DND-41 (cell line): ENCODE data around the gene CIITA.

Source experiments
- ATAC-seq: fragments of 200-7000 bp; cut with Tn5 transposase; 3 replicates; pipeline ENCODE4 v1.9.1; 2021; ENCODE audit warnings: low read depth; ENCODE audit not compliant: insufficient read depth
- DNase-seq: peaks from one replicate; pipeline ENCODE4 v3.0.0-alpha.2; 2020
- H2AFZ ChIP-seq: 2 replicates; pipeline ENCODE4 v1.6.0; 2012; ENCODE audit warnings: low read depth, low read length
- H3K27ac ChIP-seq: 2 replicates; pipeline ENCODE4 v1.5.1; 2012; ENCODE audit warnings: low read length, inconsistent platforms
- H3K27me3 ChIP-seq: fragments of 200-600 bp; sonication (generic); 2 replicates; pipeline ENCODE4 v1.6.0; 2012; ENCODE audit warnings: low read length, mild to moderate bottlenecking, inconsistent platforms; ENCODE audit not compliant: insufficient read depth, poor library complexity
- H3K36me3 ChIP-seq: 2 replicates; pipeline ENCODE4 v1.5.1; 2012; ENCODE audit warnings: low read length, inconsistent platforms; ENCODE audit not compliant: insufficient read depth
- H3K4me1 ChIP-seq: 2 replicates; pipeline ENCODE4 v1.5.1; 2012; ENCODE audit warnings: mild to moderate bottlenecking, low read length; ENCODE audit not compliant: insufficient read depth
- H3K4me2 ChIP-seq: 2 replicates; pipeline ENCODE4 v1.6.0; 2012; ENCODE audit warnings: mild to moderate bottlenecking, moderate library complexity, low read length, inconsistent platforms; ENCODE audit not compliant: insufficient read depth
- H3K4me3 ChIP-seq, 2 experiments: fragments of 200-600 bp in 1 of 2; shearing (Covaris generic) in 1 of 2; 2 replicates each; pipeline ENCODE4 v1.5.1; 2012 to 2016; ENCODE audit warnings: inconsistent platforms in 2 of 2, low read length in 2 of 2, mild to moderate bottlenecking in 2 of 2, low read depth in 1 of 2, moderate library complexity in 1 of 2
- H3K79me2 ChIP-seq: 2 replicates; pipeline ENCODE4 v1.6.0; 2012; ENCODE audit warnings: low read length, inconsistent platforms; ENCODE audit not compliant: insufficient read depth
- H3K9ac ChIP-seq: 2 replicates; pipeline ENCODE4 v1.6.0; 2012; ENCODE audit warnings: low read depth, mild to moderate bottlenecking, inconsistent platforms, low read length, moderate library complexity
- H3K9me3 ChIP-seq: 2 replicates; pipeline ENCODE4 v1.5.1; 2012; ENCODE audit warnings: low read length, moderate library complexity, mild to moderate bottlenecking, inconsistent platforms; ENCODE audit not compliant: insufficient read depth, severe bottlenecking
- H4K20me1 ChIP-seq: 2 replicates; pipeline ENCODE4 v1.6.0; 2012; ENCODE audit warnings: low read length; ENCODE audit not compliant: insufficient read depth
- EZH2 ChIP-seq: IDR thresholded peaks from 3 replicates; pipeline ENCODE4 v1.6.1; 2012; ENCODE audit warnings: borderline replicate concordance, low read depth, mild to moderate bottlenecking, moderate library complexity, low read length, inconsistent platforms; ENCODE audit not compliant: severe bottlenecking
- TF ChIP-seq, protein P1 (sequence below): IDR thresholded peaks from 2 replicates; pipeline ENCODE4 v1.5.1; 2012; ENCODE audit warnings: borderline replicate concordance, low read length, moderate library complexity, mild to moderate bottlenecking; ENCODE audit not compliant: poor library complexity, severe bottlenecking; ENCODE audit errors: extremely low read depth

Gene CIITA

DNA sequence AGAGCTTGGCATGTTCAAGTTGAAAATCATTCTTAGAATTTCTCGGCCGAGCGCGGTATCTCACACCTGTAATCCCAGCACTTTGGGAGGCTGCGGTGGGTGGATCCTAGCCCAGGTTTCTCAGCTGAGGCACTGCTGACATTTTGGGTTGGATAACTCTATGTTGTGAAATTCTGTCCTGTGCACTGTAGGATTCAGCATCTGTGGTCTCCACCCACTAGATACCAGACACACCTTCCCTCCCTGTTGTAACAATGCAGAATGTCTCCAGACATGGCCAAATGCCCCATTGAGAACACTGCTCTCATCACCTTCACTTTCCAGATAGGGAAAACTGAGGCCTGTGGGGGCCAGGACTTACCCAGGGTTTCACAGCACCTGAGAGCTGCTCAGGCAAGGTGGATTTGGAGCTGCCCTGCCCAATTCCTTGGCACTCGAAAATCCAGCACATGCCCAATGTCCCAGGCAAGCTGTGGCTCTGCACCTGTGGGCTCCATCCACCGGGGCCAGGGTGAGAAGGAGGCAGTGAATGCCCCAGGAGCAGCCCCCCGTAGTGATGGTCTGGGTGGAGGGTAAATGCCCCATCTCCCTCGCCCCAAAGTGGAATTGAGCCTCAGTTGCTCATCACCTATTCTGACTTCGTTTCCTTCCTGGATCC, 38.3 kb upstream of the CIITA start:
- TF ChIP-seq, protein P1, sequence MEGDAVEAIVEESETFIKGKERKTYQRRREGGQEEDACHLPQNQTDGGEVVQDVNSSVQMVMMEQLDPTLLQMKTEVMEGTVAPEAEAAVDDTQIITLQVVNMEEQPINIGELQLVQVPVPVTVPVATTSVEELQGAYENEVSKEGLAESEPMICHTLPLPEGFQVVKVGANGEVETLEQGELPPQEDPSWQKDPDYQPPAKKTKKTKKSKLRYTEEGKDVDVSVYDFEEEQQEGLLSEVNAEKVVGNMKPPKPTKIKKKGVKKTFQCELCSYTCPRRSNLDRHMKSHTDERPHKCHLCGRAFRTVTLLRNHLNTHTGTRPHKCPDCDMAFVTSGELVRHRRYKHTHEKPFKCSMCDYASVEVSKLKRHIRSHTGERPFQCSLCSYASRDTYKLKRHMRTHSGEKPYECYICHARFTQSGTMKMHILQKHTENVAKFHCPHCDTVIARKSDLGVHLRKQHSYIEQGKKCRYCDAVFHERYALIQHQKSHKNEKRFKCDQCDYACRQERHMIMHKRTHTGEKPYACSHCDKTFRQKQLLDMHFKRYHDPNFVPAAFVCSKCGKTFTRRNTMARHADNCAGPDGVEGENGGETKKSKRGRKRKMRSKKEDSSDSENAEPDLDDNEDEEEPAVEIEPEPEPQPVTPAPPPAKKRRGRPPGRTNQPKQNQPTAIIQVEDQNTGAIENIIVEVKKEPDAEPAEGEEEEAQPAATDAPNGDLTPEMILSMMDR = no peak
- no peak for TF ChIP-seq EZH2
- peaks cover 6% of the 10 kb centered on the region for H3K27me3 ChIP-seq
- no peak overlapping the region for H3K4me2 ChIP-seq
- no peak overlapping the region for H2AFZ ChIP-seq
- no peaks in the 10 kb centered on the region for H3K79me2 ChIP-seq
- ATAC-seq (no peak), DNase-seq (no peak)
- H3K36me3 ChIP-seq = no peaks in the 10 kb centered on the region
- no peak overlapping the region for H3K27ac ChIP-seq
- no peak overlapping the region for H3K9ac ChIP-seq
- H3K9me3 ChIP-seq = no peaks in the 10 kb centered on the region
- H3K4me1 ChIP-seq = no peaks in the 10 kb centered on the region
- no peaks in the 10 kb centered on the region for H4K20me1 ChIP-seq
- no peak overlapping the region for H3K4me3 ChIP-seq

DNA sequence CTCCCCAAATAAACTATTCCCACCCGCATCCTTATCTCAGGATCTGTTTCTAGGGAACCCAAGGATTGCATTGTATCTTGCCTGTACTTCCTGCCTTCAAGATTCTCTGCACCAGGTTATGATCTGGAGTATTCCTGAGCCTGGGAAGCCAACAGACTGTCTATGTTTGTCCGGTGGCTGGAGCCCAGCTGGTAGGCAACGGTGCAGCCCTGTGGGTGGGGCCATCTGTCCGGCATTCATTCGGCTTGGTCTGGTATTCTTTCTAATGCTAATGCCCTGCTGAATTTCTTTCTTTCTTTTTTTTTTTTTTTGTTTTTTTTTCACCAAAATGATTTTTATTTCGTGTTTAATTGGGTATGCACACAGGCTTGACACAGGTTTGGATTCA, 37.7 kb upstream of the CIITA start:
- no peak overlapping the region for H3K4me2 ChIP-seq

DNA sequence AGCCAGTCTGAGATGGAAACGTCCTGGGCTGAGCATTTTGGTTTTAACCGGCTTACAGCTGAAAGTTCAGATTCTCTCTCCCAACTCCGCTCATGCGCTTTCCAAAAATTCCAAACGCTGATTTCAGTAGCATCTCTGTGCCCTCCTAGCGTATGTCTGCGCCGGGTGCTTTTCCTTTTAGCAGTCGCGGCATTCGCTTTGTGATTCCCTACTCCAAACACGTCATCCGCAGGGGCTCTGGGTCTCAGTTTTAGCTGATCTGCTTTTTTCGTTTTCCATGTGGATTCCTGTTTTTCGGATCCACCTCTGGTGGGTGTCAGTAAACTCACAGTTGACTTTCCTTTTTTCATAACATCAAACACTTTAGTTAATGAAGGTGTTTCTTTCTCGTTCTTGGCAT, 36.3 kb upstream of the CIITA start:
- H3K9me3 ChIP-seq = no peaks in the 10 kb centered on the region
- H3K9ac ChIP-seq = no peak overlapping the region
- no peaks in the 10 kb centered on the region for H4K20me1 ChIP-seq
- H3K4me2 ChIP-seq = no peak overlapping the region
- TF ChIP-seq, protein P1 = no peak
- TF ChIP-seq EZH2 = no peak
- H3K4me1 ChIP-seq = no peaks in the 10 kb centered on the region
- no peak overlapping the region for H3K4me3 ChIP-seq
- H3K79me2 ChIP-seq = no peaks in the 10 kb centered on the region
- peaks cover 10% of the 10 kb centered on the region for H3K27me3 ChIP-seq
- no peak overlapping the region for H2AFZ ChIP-seq
- H3K36me3 ChIP-seq = no peaks in the 10 kb centered on the region
- no peak for DNase-seq
- H3K27ac ChIP-seq = no peak overlapping the region
- no peak for ATAC-seq

More for the DNA sequence above, 37.7 kb upstream of the CIITA start:
- DNase-seq = no peak
- H3K4me1 ChIP-seq = no peaks in the 10 kb centered on the region
- no peaks in the 10 kb centered on the region for H3K79me2 ChIP-seq
- no peak overlapping the region for H2AFZ ChIP-seq
- H4K20me1 ChIP-seq = no peaks in the 10 kb centered on the region
- no peak for TF ChIP-seq EZH2
- TF ChIP-seq, protein P1 = no peak
- ATAC-seq = no peak
- no peak overlapping the region for H3K9ac ChIP-seq
- peaks cover 6% of the 10 kb centered on the region for H3K27me3 ChIP-seq
- no peak overlapping the region for H3K4me3 ChIP-seq
- H3K9me3 ChIP-seq = no peaks in the 10 kb centered on the region
- H3K36me3 ChIP-seq = no peaks in the 10 kb centered on the region
- no peak overlapping the region for H3K27ac ChIP-seq
